T47D (cell line): Measurements from ENCODE around the gene BABAM2.
"Not testable (repeated sequence)": the region's sequence is repeated elsewhere in the genome, so short reads cannot be mapped to it uniquely, and the experiment has no call there.

Experiments
- DNase-seq, 2 experiments: peaks; one replicate each; pipeline versions ENCODE4 v3.0.0 to v3.0.0-alpha.2; 2011 to 2012; ENCODE audit warnings: low read depth in 1 of 2, low spot score in 1 of 2
- JUND ChIP-seq: IDR thresholded peaks from 2 replicates; pipeline ENCODE4 v1.6.1; 2012; ENCODE audit warnings: low read depth
- in situ Hi-C: cut with HindIII; loops from 2 replicates; pipeline ENCODE4 v1.10.0; 2016; ENCODE audit warnings: low sequenced_read_pairs, low pct_unique_long_range_greater_than_20kb

BABAM2 gene

DNA sequence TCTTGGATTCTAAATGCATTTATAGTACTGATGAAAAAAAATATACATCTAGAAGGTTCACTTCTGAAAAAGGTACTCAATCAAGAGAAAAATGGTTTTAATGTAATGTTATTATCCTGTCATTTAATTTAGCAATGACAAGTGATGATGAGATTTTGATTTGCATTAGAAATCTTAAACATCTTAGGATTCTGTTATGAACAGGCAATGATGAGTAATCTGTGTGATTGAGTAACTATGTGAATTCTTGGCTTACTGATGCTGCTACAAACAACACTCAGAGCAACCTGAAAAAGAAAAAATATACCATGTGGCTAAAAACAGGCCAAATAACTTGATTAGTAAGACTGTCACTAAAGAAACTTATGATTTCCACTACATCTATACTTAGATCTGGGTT, 30.4 kb upstream of the BABAM2 start:
- no peak for DNase-seq
- in situ Hi-C loops: no loop called here
- no peak for TF ChIP-seq JUND

DNA sequence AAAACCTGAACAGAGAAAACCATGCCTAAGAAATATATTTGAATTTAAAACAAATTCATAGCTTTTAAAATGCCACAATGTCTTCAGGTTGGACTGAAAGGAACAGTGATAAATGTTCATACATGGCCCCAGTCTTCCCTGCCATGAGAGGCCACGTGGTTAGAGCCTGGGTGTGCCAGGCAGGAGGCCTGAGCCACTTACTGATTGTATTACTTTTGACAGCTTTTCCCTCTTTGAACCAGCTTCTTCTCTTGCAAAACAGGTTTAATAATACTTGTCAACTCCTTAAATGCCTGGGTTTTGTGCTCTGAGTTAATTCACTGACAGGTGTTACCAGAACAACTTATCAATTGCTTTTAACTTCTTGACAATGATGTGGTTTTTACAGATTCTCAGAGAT, 27.4 kb upstream of the BABAM2 start:
- TF ChIP-seq JUND: no peak
- in situ Hi-C loops: no loop called here
- peak in 1 of 2 experiments; percentile 1 for DNase-seq

DNA sequence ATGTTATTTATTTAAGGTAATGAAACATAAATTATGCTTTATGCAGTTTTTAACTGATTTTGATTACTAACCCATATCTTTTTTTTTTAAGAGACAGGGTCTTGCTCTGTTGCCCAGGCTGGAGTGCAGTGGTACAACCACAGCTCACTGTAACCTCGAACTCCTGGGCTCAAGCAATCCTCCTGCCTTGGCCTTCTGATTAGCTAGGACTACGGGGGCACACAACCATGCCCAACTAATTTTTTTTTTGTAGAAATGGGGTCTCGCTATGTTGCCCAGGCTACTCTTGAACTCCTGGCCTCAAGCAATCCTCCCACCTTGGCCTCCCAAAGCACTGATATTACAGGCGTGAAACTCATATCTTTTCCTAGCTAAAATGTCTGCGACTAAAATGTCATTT, 26.6 kb upstream of the BABAM2 start:
- in situ Hi-C loops, DNase-seq: not testable (repeated sequence)

DNA sequence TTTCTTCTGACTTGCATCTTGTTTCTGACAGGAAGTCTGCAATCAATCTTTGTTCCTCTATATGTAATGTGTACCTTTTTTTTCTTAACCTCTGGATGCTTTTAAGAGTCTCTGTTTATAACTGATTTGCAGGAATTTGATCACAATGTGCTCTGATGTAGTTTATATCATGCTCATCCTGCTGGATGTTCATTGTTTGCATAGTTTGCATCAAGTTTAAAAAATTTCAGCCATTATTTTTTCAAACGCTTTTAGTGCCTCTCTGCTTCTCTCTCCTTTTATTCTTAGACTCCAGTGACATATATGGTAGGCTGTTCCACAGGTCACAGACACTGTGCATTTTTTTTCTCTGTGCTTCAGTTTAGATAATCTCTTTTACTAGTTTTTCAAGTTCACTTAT, 24.3 kb upstream of the BABAM2 start:
- no peak for TF ChIP-seq JUND

DNA sequence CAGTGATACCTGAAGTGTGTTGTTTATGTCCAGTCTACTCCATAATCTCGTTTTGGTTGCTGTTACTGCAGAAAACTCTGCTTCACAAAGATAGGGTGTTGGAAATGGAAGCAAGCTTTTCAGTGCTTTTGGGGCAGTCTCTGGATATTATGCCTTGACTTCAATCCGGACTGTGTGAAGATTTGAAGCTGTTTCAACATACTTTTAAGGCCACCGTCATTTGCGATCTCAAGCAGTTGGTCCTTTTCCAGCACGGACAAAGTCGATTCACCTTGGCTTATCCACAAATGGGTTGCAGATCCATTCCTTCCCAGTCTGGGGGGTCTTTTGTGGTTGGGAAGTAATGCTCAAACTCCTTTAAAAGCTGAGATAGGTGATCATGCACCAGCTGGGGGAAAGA, 20.8 kb upstream of the BABAM2 start:
- in situ Hi-C loops: no loop called here
- TF ChIP-seq JUND: no peak
- no peak for DNase-seq

More for the DNA sequence above, 24.3 kb upstream of the BABAM2 start:
- DNase-seq: no peak
- in situ Hi-C loops: no loop called here

DNA sequence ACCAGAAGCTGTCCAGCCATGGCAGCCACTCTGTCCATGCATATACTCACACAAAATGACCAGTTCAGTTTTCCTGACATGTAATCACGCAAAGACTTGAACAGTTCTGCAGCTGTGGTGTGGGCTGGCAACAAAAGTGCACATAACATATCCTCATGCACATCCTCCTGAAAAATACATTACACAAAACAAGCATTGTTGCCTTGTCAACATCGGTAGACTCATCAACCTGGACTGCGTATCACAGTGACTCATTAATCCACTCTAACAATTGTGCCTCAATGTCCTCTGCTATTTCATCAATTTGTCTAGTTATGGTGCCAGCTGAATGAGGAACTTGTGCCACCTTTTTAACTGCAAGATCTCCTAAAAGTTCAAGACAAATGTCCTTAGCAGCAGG, 19.8 kb upstream of the BABAM2 start:
- in situ Hi-C loops: no loop called here
- no peak for TF ChIP-seq JUND
- no peak for DNase-seq

DNA sequence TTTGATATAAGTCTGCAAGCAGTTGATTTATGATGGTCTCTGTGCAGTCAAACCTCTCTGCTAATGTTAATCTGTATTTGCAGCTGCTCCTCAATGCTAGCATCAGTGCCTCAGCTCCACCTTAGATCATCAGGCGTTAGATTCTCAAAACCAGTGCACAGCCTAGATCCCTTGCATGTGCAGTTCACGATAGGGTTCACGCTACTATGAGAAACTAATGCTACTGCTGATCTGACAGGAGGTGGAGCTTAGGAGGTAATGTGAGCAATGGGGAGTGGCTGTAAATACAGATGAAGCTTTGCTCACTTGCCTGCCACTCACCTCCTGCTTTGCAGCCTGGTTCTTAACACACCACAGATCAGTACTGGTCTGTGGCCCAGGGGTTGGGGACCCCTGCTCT, 18.7 kb upstream of the BABAM2 start:
- TF ChIP-seq JUND: no peak
- peak in 1 of 2 experiments; percentile 12 for DNase-seq
- in situ Hi-C loops: no loop called here

DNA sequence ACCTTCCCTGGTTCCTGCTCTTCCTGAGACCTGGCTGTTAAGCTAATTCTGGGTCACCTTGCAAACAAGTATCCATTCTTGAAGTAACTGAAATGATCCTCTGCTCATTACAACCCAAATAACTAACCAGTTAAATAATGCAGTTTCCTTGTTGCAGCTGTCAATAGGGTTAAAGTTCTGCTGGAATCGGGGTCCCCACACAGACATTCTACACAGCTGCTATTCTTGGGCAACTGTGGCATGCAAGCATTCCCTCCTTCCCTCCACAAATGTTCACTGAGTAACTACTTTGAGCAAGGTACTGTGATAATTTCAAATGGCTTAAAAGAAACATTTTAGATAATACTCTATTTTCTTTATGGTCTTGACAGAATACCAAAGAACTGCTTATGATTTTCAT, 17.4 kb upstream of the BABAM2 start:
- DNase-seq: no peak
- in situ Hi-C loops: no loop called here
- TF ChIP-seq JUND: no peak

DNA sequence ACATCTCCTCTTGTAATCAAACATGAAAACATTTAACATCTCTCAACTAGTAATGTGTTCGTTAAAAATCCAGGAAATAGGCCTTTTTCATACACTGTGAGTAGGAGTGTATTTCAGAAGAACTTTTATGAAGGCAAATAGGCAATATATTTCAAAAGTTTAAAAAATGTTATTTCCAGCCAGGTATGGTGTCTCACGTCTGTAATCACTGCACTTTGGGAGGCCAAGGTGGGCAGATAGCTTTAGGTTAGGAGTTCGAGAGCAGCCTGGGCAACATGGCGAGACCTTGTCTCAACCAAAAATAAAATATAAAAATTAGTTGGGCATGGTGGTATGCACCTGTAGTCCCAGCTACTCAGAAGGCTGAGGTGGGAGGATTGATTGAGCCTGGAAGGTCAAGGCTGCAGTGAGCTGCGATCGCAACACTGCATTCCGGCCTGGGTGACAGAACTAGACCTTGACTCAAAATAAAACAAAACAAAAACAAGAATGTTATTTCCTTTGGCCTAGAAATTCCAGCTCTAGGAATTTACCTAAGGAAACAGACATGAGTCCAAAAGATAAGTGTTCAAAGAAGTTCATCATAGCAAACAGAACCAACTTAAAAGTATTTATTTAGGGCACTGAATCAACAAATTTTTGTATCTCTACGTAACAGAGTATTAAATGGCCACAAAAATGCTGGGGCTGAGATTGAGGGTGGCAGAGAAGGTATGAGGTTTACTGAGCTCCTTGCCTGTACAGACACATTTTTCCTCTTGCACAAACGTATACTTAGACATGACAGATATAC, 15.2 kb upstream of the BABAM2 start:
- in situ Hi-C loops: no loop called here
- TF ChIP-seq JUND: no peak
- DNase-seq: no peak

DNA sequence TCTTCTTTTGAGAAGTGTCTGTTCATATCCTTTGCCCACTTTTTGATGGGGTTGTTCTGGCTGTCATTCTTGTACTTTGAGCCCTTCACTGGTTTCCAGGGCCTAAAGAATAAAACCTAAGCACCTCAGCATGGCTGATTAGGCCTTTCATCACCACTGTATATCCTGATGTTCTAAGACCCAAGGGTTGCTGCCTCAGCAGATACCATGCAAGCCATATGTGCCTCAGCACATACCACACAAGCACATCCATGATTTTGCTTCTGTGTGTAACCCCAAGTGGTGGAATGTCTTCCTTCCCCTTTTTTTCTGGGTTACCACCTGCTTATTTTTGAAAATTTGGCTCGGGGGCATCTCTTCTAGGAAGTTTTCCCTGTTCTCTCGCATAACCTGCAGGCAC, 11.7 kb upstream of the BABAM2 start:
- in situ Hi-C loops: no loop called here
- no peak for TF ChIP-seq JUND
- DNase-seq: no peak

DNA sequence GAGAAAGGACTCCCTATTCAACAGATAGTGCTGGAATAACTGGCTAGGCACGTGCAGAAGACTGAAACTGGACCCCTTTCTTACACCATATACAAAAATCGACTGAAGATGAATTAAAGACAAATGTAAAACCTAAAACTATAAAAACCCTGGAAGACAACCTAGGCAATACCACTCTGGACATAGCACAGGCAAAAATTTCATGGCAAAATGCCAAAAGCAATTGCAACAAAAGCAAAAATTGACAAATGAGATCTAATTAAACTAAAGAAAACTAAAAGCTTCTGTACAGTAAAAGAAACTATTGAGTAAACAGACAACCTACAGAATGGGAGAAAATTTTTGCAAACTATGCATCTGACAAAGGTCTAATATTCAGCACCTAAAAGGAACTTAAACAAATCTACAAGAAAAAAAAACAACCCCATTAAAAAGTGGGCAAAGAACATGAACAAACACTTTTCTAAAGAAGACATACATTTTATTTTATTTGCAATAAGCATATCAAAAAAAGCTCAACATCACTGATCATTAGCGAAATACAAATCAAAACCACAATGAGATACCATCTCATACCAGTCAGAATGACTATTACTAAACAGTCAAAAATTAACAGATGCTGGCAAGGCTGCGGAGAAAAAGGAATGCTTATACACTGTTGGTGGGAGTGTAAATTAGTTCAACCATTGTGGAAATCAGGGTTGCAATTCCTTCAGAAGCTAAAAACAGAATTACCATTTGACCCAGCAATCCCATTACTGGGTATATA, 8.5 kb upstream of the BABAM2 start:
- in situ Hi-C loops, DNase-seq: not testable (repeated sequence)

DNA sequence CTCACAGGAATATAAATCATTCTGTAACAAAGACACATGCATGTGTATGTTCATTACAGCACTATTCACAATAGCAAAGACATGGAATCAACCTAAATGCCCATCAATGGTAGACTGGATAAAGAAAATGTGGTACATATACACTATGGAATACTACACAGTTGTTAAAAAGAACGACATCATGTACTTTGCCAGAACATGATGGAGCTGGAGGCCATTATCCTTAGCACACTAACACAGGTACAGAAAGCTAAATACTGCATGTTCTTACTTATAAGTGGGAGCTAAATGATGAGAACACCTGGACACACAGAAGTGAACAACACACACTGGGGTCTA, 8.0 kb upstream of the BABAM2 start:
- DNase-seq, in situ Hi-C loops: not testable (repeated sequence)

DNA sequence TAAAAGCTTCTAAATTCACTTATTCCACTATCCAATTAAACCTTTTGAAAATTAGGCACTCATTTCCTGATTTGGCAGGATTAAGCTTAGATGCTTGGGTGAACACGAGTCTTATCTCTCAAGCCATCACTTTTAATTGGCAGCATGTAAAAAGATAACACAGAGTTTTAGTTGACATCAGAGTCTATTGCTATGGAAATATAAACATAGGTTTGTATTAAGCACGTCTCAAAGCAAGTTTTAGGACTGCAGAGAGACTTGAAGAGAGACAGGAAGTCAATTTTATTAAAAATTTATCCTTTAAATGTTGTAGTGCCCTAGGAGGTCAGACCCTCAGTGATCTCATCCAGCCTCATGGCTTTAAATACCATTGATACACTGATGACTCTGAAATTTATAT, 5.9 kb upstream of the BABAM2 start:
- no peak for TF ChIP-seq JUND
- in situ Hi-C loops: no loop called here
- DNase-seq: no peak

DNA sequence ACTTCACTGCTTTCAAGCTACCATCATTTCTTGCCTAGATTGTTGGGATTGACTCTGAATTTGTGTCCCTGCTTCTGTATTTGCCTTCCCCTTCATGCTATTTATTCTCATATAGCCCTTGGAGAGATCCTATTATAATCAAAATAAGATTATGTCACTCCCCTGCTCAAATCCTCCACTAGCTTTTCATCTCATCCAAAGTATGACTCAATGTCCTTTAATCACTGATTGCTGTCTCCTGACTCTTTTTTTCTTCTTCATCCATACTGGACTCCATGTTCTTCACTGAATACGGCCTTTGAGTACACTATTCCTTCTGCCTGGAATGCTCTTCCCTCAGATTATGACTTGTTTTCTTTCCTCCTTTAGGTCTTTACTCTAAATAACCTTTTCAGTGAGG, 5.3 kb upstream of the BABAM2 start:
- no peak for DNase-seq
- in situ Hi-C loops: no loop called here
- no peak for TF ChIP-seq JUND
